HepG2 (cell line): Measurements from ENCODE around the gene CEP43. TPM values are rescaled to one million over a fixed set of nuclear protein-coding genes. Genes with fewer than 3 reads are reported as not detected.
A peak's percentile ranks its signal among the peaks of the same experiment; 100 is the strongest.

Experiments used
- HES4 ChIP-seq: sonication (generic); formaldehyde crosslinking; IDR thresholded peaks from 2 replicates; pipeline ENCODE4 v1.9.0; 2021; ENCODE audit warnings: mild to moderate bottlenecking, missing genetic modification reagents, borderline replicate concordance
- HOXA5 ChIP-seq: sonication (generic); formaldehyde crosslinking; IDR thresholded peaks from 2 replicates; pipeline ENCODE4 v1.4.0; 2020; ENCODE audit warnings: missing genetic modification reagents
- KLF15 ChIP-seq: sonication (generic); formaldehyde crosslinking; IDR thresholded peaks from 2 replicates; pipeline ENCODE4 v1.8.1; 2023; ENCODE audit warnings: borderline replicate concordance, mild to moderate bottlenecking, inconsistent platforms, missing genetic modification reagents, mixed read lengths
- NR2F1 ChIP-seq, 2 experiments: fragments of 450-650 bp in 1 of 2; formaldehyde crosslinking in 1 of 2; IDR thresholded peaks; 2 replicates each; pipeline versions ENCODE4 v1.5.0 to v1.6.1; 2016 to 2020; ENCODE audit warnings: mild to moderate bottlenecking in 1 of 2, missing compliant biosample characterization in 1 of 2, missing genetic modification reagents in 1 of 2, moderate library complexity in 1 of 2
- RAD21 ChIP-seq: fragments of 450-650 bp; formaldehyde crosslinking; IDR thresholded peaks from 2 replicates; pipeline ENCODE4 v1.5.0; 2020; ENCODE audit warnings: mild to moderate bottlenecking
- SMARCC2 ChIP-seq: fragments of 450-650 bp; IDR thresholded peaks from 2 replicates; pipeline ENCODE4 v1.6.1; 2017; ENCODE audit warnings: antibody characterized with exemption, mild to moderate bottlenecking
- SNAPC2 ChIP-seq: sonication (generic); formaldehyde crosslinking; IDR thresholded peaks from 2 replicates; pipeline ENCODE4 v1.8.1; 2022; ENCODE audit warnings: mild to moderate bottlenecking, missing genetic modification reagents
- SP140L ChIP-seq: sonication (generic); formaldehyde crosslinking; IDR thresholded peaks from 2 replicates; pipeline ENCODE4 v1.4.0; 2020; ENCODE audit warnings: missing genetic modification reagents, borderline replicate concordance
- ZBTB7A ChIP-seq: sonication (generic); formaldehyde crosslinking; IDR thresholded peaks from 2 replicates; pipeline ENCODE4 v1.8.0; 2022; ENCODE audit warnings: mild to moderate bottlenecking, missing genetic modification reagents
- ZFP90 ChIP-seq: sonication (generic); formaldehyde crosslinking; IDR thresholded peaks from 2 replicates; pipeline ENCODE4 v1.8.0; 2022; ENCODE audit warnings: missing genetic modification reagents, mild to moderate bottlenecking, inconsistent platforms, borderline replicate concordance
- ZFY ChIP-seq: sonication (generic); formaldehyde crosslinking; IDR thresholded peaks from 2 replicates; pipeline ENCODE4 v1.4.0; 2020; ENCODE audit warnings: missing genetic modification reagents
- ZNF317 ChIP-seq: sonication (generic); formaldehyde crosslinking; IDR thresholded peaks from 2 replicates; pipeline ENCODE4 v1.5.0; 2020; ENCODE audit warnings: mild to moderate bottlenecking, missing genetic modification reagents
- ZNF331 ChIP-seq: sonication (generic); formaldehyde crosslinking; IDR thresholded peaks from 2 replicates; pipeline ENCODE4 v1.4.0; 2020; ENCODE audit warnings: missing genetic modification reagents
- ZNF335 ChIP-seq: sonication (generic); formaldehyde crosslinking; IDR thresholded peaks from 2 replicates; pipeline ENCODE4 v1.4.0; 2020; ENCODE audit warnings: missing genetic modification reagents
- ZNF761 ChIP-seq: sonication (generic); formaldehyde crosslinking; conservative IDR thresholded peaks from 2 replicates; pipeline ENCODE4 v1.4.0; 2020; ENCODE audit warnings: mild to moderate bottlenecking, missing genetic modification reagents
- ZNF781 ChIP-seq: sonication (generic); formaldehyde crosslinking; IDR thresholded peaks from 2 replicates; pipeline ENCODE4 v1.5.1; 2020; ENCODE audit warnings: borderline replicate concordance, mild to moderate bottlenecking, missing genetic modification reagents; ENCODE audit errors: not compliant biosample characterization
- polyA plus RNA-seq, 8 experiments: library from polyadenylated mRNA; depleted of rRNA in 3 of 8; stranded (reverse) in 7 of 8; unstranded in 1 of 8; fragments of >200 nt; fragmentation: Illumina TruSeq in 4 of 8; extraction: Trizol in 4 of 8; gene quantifications; 2 replicates each; pipeline versions ENCODE4 v1.2.1 to v1.2.3, GENCODE V29; 2011 to 2016; ENCODE audit warnings: low read depth in 4 of 8, missing spikeins in 1 of 8, mixed read lengths in 1 of 8; ENCODE audit not compliant: insufficient read depth in 1 of 8
- total RNA-seq, 5 experiments: library from RNA; depleted of rRNA; stranded (reverse); fragments of >200 nt; fragmentation: Illumina TruSeq; extraction: Trizol; gene quantifications; 2 replicates each; pipeline ENCODE4 v1.2.3, GENCODE V29; 2016; ENCODE audit warnings: low read depth in 1 of 5
- TF ChIP-seq, protein P1 (sequence below): sonication (generic); formaldehyde crosslinking; IDR thresholded peaks from 2 replicates; pipeline ENCODE4 v1.8.0; 2022; ENCODE audit warnings: missing genetic modification reagents, mild to moderate bottlenecking, inconsistent platforms, borderline replicate concordance
- TF ChIP-seq, protein P2 (sequence below): sonication (generic); formaldehyde crosslinking; IDR thresholded peaks from 2 replicates; pipeline ENCODE4 v1.4.0; 2020; ENCODE audit warnings: missing genetic modification reagents
- TF ChIP-seq, protein P3 (sequence below): IDR thresholded peaks from 2 replicates; pipeline ENCODE4 v1.6.1; 2016; ENCODE audit warnings: missing compliant biosample characterization, missing genetic modification reagents, borderline replicate concordance
- TF ChIP-seq, protein P4 (sequence below): sonication (generic); formaldehyde crosslinking; IDR thresholded peaks from 2 replicates; pipeline ENCODE4 v1.4.0; 2020; ENCODE audit warnings: missing genetic modification reagents
- TF ChIP-seq, protein P5 (sequence below): sonication (generic); formaldehyde crosslinking; IDR thresholded peaks from 2 replicates; pipeline ENCODE4 v1.4.0; 2020; ENCODE audit warnings: mild to moderate bottlenecking, low read depth, missing genetic modification reagents

CEP43 gene
- total and polyA plus RNA-seq, 2 of the 13 experiments (the other 11 are each of a cell fraction or from before 2014, with no cell fraction given): 29.3 to 73.9 TPM

DNA sequence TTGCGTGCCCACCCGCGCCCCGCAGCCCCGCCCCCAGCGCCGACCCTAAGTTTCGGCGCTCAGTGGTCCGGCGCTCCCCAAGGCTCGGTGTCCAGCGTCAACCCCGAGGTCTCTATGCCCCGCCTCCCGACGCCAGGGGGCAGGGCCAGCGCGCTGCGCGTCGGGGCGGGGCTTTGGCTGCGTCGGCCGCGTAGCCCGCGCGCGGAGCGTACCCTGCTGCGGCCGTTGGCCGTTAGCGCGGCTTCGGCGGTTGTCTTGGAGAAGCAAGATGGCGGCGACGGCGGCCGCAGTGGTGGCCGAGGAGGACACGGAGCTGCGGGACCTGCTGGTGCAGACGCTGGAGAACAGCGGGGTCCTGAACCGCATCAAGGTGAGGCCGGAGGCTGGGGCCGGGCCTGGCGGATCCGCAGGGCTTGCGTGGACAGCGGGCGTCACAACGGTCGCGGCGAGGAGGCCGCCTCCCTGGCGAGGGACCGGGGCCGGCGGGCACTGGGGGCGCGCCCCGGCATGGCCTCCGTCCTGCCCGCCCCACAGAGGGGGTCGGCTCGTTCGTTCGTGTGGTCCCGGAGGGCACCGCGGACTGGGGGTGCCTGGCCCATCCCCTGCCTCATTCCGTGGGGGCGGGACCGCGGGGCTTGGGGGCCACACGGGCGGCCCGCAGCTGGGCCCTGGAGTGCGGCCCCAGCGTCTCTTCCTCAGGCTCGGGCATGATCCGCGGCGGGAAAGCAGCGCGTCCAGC is at the start of gene CEP43 (continued):
- TF ChIP-seq, protein P1, sequence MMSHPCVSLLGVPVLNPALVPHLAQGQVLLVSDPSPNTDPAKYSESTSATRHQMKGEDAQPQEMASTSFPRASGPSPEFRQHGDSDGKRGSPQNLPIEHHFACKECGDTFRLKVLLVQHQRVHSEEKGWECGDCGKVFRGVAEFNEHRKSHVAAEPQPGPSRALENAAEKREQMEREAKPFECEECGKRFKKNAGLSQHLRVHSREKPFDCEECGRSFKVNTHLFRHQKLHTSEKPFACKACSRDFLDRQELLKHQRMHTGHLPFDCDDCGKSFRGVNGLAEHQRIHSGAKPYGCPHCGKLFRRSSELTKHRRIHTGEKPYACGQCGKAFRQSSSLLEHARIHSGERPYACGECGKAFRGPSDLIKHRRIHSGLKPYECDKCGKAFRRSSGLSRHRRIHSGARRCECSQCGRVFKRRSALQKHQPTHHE (CRISPR knock-in tag): peak; percentile 81
- TF ChIP-seq ZFY (CRISPR knock-in tag): peak; percentile 93
- TF ChIP-seq SNAPC2 (CRISPR knock-in tag): peak; percentile 49; the same call in 1 of the 2 replicates
- TF ChIP-seq SMARCC2: no peak
- TF ChIP-seq, protein P2, sequence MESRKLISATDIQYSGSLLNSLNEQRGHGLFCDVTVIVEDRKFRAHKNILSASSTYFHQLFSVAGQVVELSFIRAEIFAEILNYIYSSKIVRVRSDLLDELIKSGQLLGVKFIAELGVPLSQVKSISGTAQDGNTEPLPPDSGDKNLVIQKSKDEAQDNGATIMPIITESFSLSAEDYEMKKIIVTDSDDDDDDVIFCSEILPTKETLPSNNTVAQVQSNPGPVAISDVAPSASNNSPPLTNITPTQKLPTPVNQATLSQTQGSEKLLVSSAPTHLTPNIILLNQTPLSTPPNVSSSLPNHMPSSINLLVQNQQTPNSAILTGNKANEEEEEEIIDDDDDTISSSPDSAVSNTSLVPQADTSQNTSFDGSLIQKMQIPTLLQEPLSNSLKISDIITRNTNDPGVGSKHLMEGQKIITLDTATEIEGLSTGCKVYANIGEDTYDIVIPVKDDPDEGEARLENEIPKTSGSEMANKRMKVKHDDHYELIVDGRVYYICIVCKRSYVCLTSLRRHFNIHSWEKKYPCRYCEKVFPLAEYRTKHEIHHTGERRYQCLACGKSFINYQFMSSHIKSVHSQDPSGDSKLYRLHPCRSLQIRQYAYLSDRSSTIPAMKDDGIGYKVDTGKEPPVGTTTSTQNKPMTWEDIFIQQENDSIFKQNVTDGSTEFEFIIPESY (CRISPR knock-in tag): 0 out of 2 replicates have a peak, but pooled peaks have one; percentile 3
- TF ChIP-seq, protein P3, sequence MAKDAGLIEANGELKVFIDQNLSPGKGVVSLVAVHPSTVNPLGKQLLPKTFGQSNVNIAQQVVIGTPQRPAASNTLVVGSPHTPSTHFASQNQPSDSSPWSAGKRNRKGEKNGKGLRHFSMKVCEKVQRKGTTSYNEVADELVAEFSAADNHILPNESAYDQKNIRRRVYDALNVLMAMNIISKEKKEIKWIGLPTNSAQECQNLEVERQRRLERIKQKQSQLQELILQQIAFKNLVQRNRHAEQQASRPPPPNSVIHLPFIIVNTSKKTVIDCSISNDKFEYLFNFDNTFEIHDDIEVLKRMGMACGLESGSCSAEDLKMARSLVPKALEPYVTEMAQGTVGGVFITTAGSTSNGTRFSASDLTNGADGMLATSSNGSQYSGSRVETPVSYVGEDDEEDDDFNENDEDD: peak; percentile 72; the same call in 1 of the 2 replicates
- peak; percentile 53; the same call in 1 of the 2 replicates for TF ChIP-seq ZNF331 (CRISPR knock-in tag)
- TF ChIP-seq ZNF781 (CRISPR knock-in tag): no peak
- TF ChIP-seq KLF15 (CRISPR knock-in tag): peak; percentile 23; the same call in 1 of the 2 replicates
- TF ChIP-seq SP140L (CRISPR knock-in tag): no peak
- TF ChIP-seq ZBTB7A (CRISPR knock-in tag): peak; percentile 54; the same call in 1 of the 2 replicates
- peak; percentile 80 for TF ChIP-seq HES4
- TF ChIP-seq ZNF761 (CRISPR knock-in tag): no peak
- TF ChIP-seq ZNF317: no peak
- 0 out of 2 replicates have a peak, but pooled peaks have one; percentile 9 for TF ChIP-seq HOXA5 (CRISPR knock-in tag)
- peak; percentile 27; the same call in 1 of the 2 replicates for TF ChIP-seq ZFP90 (CRISPR knock-in tag)
- TF ChIP-seq ZNF335 (CRISPR knock-in tag): no peak
- peak; percentile 59 for TF ChIP-seq RAD21 (CRISPR knock-in tag)
- TF ChIP-seq, protein P4, sequence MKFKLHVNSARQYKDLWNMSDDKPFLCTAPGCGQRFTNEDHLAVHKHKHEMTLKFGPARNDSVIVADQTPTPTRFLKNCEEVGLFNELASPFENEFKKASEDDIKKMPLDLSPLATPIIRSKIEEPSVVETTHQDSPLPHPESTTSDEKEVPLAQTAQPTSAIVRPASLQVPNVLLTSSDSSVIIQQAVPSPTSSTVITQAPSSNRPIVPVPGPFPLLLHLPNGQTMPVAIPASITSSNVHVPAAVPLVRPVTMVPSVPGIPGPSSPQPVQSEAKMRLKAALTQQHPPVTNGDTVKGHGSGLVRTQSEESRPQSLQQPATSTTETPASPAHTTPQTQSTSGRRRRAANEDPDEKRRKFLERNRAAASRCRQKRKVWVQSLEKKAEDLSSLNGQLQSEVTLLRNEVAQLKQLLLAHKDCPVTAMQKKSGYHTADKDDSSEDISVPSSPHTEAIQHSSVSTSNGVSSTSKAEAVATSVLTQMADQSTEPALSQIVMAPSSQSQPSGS (CRISPR knock-in tag): peak; percentile 57
- TF ChIP-seq NR2F1 (CRISPR knock-in tag; IDR thresholded peaks at IDR 0.05): 0 out of 4 replicates have a peak, but pooled peaks of 1 of the 2 experiments have one; percentile 25
- TF ChIP-seq, protein P5, sequence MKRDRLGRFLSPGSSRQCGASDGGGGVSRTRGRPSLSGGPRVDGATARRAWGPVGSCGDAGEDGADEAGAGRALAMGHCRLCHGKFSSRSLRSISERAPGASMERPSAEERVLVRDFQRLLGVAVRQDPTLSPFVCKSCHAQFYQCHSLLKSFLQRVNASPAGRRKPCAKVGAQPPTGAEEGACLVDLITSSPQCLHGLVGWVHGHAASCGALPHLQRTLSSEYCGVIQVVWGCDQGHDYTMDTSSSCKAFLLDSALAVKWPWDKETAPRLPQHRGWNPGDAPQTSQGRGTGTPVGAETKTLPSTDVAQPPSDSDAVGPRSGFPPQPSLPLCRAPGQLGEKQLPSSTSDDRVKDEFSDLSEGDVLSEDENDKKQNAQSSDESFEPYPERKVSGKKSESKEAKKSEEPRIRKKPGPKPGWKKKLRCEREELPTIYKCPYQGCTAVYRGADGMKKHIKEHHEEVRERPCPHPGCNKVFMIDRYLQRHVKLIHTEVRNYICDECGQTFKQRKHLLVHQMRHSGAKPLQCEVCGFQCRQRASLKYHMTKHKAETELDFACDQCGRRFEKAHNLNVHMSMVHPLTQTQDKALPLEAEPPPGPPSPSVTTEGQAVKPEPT (CRISPR knock-in tag): peak; percentile 55
